Astrocyte of the spinal cord (primary cell): Measurements from ENCODE around the gene LRP8.

Experiments used
- DNase-seq: peaks from one replicate; pipeline ENCODE4 v3.0.0; 2011; ENCODE audit warnings: low read depth, low spot score
- H3K4me3 ChIP-seq: 2 replicates; pipeline ENCODE4 v1.5.1; 2011; ENCODE audit warnings: low read depth, mild to moderate bottlenecking, low read length, moderate library complexity
- in situ Hi-C: cut with HindIII; loops from 2 replicates; pipeline ENCODE4 v1.10.0; 2017; ENCODE audit warnings: low sequenced_read_pairs
- TF ChIP-seq, protein P1 (sequence below): IDR thresholded peaks from 2 replicates; pipeline ENCODE4 v1.5.1; 2012; ENCODE audit warnings: low read depth, mild to moderate bottlenecking, low read length, inconsistent platforms

Gene LRP8

DNA sequence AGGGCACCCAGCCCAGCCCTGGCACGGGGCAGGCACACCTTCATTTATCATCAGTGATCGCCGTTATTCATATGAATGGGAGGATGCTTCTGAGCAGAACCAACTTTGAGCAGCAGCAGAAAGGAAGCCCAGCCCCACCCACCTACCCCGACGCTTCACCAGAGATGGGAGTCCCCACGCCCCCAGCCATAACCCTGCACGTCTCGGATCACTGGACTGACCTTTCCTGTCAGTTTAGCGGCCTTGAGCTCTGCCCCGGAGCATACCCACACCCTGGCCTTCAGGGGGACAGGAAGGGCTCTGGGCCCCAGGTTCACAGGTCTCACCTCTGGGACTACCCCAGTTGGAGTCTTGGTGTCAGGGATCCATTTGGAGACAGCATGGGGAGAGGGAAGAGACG, 18.1 kb downstream of the LRP8 start:
- DNase-seq, result no peak
- in situ Hi-C loops, result no loop called here
- TF ChIP-seq, protein P1, sequence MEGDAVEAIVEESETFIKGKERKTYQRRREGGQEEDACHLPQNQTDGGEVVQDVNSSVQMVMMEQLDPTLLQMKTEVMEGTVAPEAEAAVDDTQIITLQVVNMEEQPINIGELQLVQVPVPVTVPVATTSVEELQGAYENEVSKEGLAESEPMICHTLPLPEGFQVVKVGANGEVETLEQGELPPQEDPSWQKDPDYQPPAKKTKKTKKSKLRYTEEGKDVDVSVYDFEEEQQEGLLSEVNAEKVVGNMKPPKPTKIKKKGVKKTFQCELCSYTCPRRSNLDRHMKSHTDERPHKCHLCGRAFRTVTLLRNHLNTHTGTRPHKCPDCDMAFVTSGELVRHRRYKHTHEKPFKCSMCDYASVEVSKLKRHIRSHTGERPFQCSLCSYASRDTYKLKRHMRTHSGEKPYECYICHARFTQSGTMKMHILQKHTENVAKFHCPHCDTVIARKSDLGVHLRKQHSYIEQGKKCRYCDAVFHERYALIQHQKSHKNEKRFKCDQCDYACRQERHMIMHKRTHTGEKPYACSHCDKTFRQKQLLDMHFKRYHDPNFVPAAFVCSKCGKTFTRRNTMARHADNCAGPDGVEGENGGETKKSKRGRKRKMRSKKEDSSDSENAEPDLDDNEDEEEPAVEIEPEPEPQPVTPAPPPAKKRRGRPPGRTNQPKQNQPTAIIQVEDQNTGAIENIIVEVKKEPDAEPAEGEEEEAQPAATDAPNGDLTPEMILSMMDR, result no peak
- H3K4me3 ChIP-seq, result no peak overlapping the region

DNA sequence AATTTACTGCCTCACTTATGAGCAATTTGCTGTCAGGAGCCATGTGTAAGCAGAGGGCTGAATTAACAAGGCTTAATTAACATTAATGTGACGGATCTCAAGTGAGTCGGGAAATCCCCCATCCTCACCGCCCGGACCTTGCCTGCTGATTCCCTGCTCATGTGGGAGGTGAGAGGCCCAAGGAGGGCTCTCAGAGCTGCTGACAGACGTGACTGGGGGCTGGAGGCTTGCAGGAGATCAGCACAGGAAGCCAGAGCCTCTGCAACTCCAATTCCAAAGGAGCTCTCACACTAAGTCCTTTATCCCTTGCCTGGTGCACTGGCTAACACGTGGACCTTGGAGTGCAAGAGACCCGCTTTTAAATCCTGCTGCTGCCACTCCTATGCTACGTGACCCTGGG, 19.4 kb downstream of the LRP8 start:
- in situ Hi-C loops, result no loop called here
- DNase-seq, result no peak
- TF ChIP-seq, protein P1, result no peak
- no peak overlapping the region for H3K4me3 ChIP-seq

DNA sequence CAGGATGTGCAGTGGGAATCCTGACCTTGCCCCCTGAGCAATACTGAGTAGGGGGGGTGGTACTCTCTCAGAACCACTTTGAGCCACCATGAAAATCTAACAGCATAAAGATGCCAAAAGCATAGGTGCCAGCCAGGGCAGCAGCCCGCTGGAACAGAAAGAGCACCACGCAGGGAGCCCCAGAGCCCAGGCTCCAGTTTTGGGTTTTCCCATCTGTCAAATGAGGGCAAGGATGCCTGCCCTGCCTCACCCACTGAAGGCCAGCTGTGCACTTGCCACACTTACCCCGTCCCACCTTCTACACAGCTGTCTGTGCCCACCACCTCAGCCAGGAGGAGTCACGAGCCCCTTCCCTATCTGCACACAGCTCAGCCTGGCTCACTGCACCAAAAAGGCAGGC, 20.8 kb downstream of the LRP8 start:
- no peak for DNase-seq
- TF ChIP-seq, protein P1, result no peak
- no peak overlapping the region for H3K4me3 ChIP-seq
- in situ Hi-C loops, result no loop called here

DNA sequence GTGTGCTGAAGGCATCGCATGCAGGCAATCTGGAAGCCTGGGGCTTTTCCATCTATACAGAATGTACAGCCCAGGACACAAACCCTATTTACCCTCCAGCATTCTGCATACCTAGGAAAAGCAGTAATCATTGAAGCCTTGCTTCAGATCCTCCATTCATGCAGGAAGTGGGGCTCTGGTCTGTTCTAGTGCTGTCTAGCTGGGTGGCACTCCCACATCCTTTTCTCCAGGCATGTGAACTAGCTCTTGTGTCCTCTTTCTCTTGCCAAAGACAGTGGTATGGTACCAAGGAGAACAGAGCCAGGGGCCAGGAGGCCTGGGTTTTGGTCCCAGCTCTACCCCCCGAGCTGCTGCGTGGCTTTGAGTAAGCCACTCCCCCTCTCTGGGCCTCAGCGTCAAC, 21.7 kb downstream of the LRP8 start:
- in situ Hi-C loops, result no loop called here
- TF ChIP-seq, protein P1, result no peak
- H3K4me3 ChIP-seq, result no peak overlapping the region
- no peak for DNase-seq

DNA sequence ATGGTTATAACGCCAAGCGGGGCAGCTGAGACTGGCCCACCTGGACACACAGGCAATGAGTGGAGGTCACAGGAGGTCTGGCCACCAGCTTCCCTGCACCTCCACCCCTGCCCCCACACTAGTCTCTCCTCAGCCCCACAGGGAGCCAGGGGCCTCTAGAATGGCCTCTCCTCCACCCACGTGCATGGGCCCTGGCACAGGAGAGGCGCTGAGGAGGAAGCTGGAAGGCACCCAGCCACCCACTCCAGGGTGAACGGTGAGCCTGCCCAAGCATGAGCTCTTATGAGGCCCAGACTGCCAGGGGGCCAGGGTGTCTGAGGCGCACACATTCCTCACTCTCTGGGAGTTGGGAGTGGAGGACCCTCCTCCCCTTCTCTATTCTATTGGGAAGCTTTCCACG, 22.2 kb downstream of the LRP8 start:
- DNase-seq, result no peak
- in situ Hi-C loops, result no loop called here
- TF ChIP-seq, protein P1, result no peak
- no peak overlapping the region for H3K4me3 ChIP-seq

DNA sequence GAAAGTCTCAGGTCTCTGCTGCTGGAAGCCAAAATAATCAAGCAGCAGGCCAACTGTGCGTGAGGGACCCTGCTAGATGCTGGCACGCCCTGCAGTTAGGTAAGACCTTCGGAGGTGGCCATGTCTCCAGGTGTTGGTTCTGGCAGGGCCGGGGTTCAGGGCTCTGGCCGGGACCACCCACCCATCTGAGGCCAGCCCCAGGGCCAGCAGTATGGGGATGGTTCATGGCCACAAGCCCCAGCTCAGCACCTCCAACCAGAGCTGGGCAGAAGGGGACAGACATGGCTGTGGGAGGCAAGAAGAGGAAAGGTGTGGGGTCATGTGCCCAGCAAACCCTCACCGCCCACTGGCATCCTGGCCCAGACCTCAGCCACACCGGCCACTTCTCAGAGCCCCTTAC, 23.3 kb downstream of the LRP8 start:
- in situ Hi-C loops, result no loop called here
- TF ChIP-seq, protein P1, result no peak
- DNase-seq, result no peak
- no peak overlapping the region for H3K4me3 ChIP-seq
